ENCODE data around the gene ARID3A.

DNA sequence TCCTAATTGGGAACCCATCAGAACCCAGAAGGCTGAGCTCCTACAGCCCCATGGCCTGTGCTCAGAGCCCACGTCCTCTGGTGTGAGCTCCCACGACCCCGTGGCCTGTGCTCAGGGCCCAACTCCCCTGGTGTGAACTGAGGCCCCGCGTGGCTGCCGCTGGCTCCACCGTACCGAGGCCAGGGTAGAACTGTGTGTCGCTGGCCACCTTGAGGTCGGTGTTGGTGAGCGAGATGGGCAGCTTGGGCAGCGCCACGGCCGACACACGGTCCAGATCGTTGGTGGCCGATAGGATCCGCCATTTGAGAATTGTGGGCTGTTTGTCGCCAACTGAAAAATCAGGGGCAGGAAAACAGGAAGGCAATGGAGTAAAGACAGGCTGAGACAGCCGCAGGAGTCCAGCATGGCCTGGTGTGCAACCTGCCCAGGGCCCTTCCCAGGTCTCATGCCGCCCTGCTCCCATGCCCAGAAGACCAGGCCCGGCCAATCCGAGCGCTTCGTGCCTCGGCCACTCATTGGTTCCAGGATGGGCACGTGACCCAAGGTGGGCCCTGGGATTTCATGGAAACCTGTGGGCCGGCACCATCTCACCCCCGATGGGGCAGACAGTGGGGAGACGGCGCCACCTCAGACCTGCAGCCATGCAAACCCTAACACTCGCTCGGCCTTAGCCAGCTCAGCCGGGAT lies 44.3 kb upstream of the ARID3A start:
- no peak for TF ChIP-seq GABPA (IDR thresholded peaks at IDR 0.05; ENCODE audit: borderline replicate concordance, insufficient read depth, low read length)
- no peak for TF ChIP-seq HDAC6 (IDR thresholded peaks at IDR 0.05; ENCODE audit: low read depth, low read length)
- no peak for TF ChIP-seq POLR2A (IDR thresholded peaks at IDR 0.05; ENCODE audit: control extremely low read depth in 1 of 2, low read depth in 2 of 2, low read length in 2 of 2)
- TF ChIP-seq CTCF (IDR thresholded peaks at IDR 0.05; ENCODE audit: control extremely low read depth in 1 of 3, insufficient read depth in 1 of 3, low read depth in 1 of 3, low read length in 3 of 3), result no peak
- no peak for TF ChIP-seq SP1 (IDR thresholded peaks at IDR 0.05; ENCODE audit: low read depth, low read length)
- no peak for TF ChIP-seq HDAC2 (IDR thresholded peaks at IDR 0.05; ENCODE audit: borderline replicate concordance in 1 of 2, low read depth in 2 of 2, low read length in 2 of 2)
- no peak for TF ChIP-seq EZH2 (IDR thresholded peaks at IDR 0.05; ENCODE audit: low read depth, low read length, severe bottlenecking)
- no peak for TF ChIP-seq MAX (IDR thresholded peaks at IDR 0.05)
- no peak for TF ChIP-seq USF2 (IDR thresholded peaks at IDR 0.05; ENCODE audit: low read length)
- TF ChIP-seq, protein P1, sequence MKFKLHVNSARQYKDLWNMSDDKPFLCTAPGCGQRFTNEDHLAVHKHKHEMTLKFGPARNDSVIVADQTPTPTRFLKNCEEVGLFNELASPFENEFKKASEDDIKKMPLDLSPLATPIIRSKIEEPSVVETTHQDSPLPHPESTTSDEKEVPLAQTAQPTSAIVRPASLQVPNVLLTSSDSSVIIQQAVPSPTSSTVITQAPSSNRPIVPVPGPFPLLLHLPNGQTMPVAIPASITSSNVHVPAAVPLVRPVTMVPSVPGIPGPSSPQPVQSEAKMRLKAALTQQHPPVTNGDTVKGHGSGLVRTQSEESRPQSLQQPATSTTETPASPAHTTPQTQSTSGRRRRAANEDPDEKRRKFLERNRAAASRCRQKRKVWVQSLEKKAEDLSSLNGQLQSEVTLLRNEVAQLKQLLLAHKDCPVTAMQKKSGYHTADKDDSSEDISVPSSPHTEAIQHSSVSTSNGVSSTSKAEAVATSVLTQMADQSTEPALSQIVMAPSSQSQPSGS (IDR thresholded peaks at IDR 0.05; ENCODE audit: low read length), result no peak
- TF ChIP-seq JUND (IDR thresholded peaks at IDR 0.05; ENCODE audit: low read length), result no peak
- no peak for TF ChIP-seq MAFK (IDR thresholded peaks at IDR 0.05; ENCODE audit: low read depth, low read length)
- TF ChIP-seq KDM5A (IDR thresholded peaks at IDR 0.05; ENCODE audit: low read length), result no peak
